Neuron (in vitro differentiated cells): Measurements from ENCODE around the gene ABAT.
A peak's percentile ranks its signal among the peaks of the same experiment; 100 is the strongest.

Experiments used
- H2AFZ ChIP-seq: one replicate; pipeline ENCODE4 v1.6.1; 2013; ENCODE audit warnings: low read depth, mild to moderate bottlenecking, inconsistent platforms, low read length, moderate library complexity
- H3K27me3 ChIP-seq: one replicate; pipeline ENCODE4 v1.6.1; 2013; ENCODE audit warnings: low read length; ENCODE audit not compliant: insufficient read depth
- H3K36me3 ChIP-seq: one replicate; pipeline ENCODE4 v1.6.1; 2013; ENCODE audit warnings: low read length; ENCODE audit not compliant: insufficient read depth
- H3K4me1 ChIP-seq: one replicate; pipeline ENCODE4 v1.6.1; 2013; ENCODE audit warnings: low read length; ENCODE audit not compliant: insufficient read depth
- H3K4me3 ChIP-seq: 2 replicates; pipeline ENCODE4 v1.5.1; 2013; ENCODE audit warnings: mild to moderate bottlenecking, low read length, moderate library complexity
- H3K9me3 ChIP-seq: one replicate; pipeline ENCODE4 v1.6.1; 2013; ENCODE audit warnings: low read length

Gene ABAT

GRCh38 chr16:8718851-8719680 lies 44.6 kb downstream of the ABAT start:
- Histone ChIP-seq H3K4me3 (no peak overlapping the region), H3K27me3 (no peaks in the 10 kb centered on the region), H3K9me3 (peaks cover 7% of the 10 kb centered on the region), H2AFZ (no peak overlapping the region), H3K36me3 (no peaks in the 10 kb centered on the region), H3K4me1 (peaks cover 63% of the 10 kb centered on the region)

DNA sequence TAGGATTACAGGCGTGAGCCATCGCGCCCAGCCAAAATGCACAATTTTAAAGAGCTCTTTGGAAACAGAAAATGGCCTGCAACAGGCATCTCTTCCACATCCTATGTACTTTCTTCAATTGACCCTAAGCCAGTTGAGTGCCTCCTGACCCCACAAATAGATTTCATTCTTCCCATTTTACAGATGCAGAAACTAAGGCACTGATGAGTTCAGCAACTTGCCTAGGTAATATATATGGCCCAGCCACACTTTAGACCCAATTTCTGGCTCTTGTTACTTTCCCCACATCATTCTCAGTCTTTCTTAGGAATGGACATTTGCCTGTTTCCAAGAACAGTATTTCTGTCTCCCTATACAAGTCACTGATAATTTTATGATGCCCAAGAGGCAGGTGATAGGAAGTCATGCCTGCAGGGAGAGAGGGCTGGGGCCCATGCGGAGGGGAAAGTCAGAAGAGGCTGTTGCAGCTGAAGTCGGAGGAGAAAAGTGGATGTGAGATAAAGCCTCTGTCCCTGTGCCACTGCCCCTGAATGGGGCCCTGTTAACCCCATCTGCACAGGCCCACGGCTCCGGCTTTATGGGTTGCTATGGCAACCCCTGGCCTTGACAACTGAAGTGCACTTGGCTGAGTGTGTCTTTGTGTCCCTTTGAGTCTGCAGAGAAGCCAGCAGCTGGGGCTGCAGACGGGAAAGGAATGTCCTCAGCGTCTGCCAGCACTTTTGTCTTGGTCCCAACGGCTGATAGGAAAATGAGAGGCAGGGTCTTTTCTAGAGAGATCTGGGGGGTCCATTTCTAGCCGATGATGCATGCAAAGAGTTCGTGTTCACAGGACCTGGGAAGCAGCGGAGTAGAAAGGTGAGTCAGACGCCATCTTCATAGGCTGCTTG lies 45.9 kb downstream of the ABAT start:
- peaks cover 7% of the 10 kb centered on the region for H3K9me3 ChIP-seq
- H3K27me3 ChIP-seq: no peaks in the 10 kb centered on the region
- peak overlapping the region; percentile 45 for H3K4me3 ChIP-seq
- H3K4me1 ChIP-seq: peaks cover 52% of the 10 kb centered on the region
- H2AFZ ChIP-seq: no peak overlapping the region
- H3K36me3 ChIP-seq: no peaks in the 10 kb centered on the region

DNA sequence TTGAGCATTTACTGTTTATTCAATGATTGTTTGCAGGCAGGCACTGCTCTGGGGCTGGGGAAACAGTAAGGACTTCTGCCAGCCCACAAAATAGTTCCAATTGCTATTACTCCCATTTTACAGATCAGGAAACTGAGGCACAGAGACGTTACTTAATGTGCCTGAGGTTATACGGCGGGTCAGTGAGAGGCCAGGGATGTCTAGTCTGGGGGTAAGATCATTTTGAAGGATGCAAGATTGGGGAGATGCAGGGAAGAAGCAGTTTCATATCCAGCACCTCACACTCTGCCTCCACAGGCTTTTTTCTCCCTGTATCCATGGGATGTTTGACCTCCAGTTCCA lies 46.5 kb downstream of the ABAT start:
- H3K4me3 ChIP-seq: peak overlapping the region; percentile 45
- no peak overlapping the region for H2AFZ ChIP-seq
- H3K27me3 ChIP-seq: no peaks in the 10 kb centered on the region
- peaks cover 52% of the 10 kb centered on the region for H3K4me1 ChIP-seq
- no peaks in the 10 kb centered on the region for H3K36me3 ChIP-seq
- H3K9me3 ChIP-seq: peaks cover 7% of the 10 kb centered on the region

DNA sequence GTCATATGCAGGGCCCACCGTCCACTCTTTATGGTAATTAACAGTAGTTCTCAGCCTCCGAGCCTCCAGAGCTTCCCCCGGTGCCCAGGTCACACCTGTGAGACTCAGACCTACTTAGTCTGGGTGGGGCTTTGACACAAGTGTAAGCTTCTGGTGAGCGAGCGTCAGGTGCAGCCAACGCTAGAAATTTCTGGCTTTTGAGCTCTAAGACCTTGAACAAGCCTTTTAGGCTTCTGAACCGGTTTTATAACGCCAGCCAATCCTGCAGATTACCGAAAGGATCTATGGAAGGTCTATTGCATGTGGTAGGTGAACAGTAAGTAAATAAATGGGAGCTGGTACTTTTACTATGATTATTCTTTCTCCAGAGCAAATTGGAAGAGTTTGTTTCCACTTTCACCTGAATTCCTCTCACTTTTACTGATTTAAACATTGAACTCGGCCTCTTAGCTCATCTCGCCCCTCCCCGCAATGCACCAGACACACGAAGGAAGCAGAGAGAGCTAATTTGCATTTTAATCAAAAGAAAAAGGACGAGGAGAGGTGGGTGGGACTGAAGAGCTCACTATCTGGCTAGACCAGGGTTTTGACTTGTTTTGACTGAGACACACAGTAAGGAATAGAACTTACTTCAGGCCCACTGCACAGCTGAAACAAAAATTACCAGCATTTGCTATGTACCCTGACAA lies 47.1 kb downstream of the ABAT start:
- Histone ChIP-seq H3K4me1 (peaks cover 52% of the 10 kb centered on the region), H3K4me3 (peak overlapping the region; percentile 45), H3K36me3 (no peaks in the 10 kb centered on the region)

GRCh38 chr16:8722025-8722348 lies 47.6 kb downstream of the ABAT start:
- peaks cover 52% of the 10 kb centered on the region for H3K4me1 ChIP-seq
- no peaks in the 10 kb centered on the region for H3K36me3 ChIP-seq
- no peaks in the 10 kb centered on the region for H3K27me3 ChIP-seq
- peaks cover 7% of the 10 kb centered on the region for H3K9me3 ChIP-seq
- H2AFZ ChIP-seq: no peak overlapping the region
- H3K4me3 ChIP-seq: peak overlapping the region; percentile 45

More for the DNA sequence above, 47.1 kb downstream of the ABAT start:
- no peak overlapping the region for H2AFZ ChIP-seq
- no peaks in the 10 kb centered on the region for H3K27me3 ChIP-seq
- peaks cover 7% of the 10 kb centered on the region for H3K9me3 ChIP-seq

DNA sequence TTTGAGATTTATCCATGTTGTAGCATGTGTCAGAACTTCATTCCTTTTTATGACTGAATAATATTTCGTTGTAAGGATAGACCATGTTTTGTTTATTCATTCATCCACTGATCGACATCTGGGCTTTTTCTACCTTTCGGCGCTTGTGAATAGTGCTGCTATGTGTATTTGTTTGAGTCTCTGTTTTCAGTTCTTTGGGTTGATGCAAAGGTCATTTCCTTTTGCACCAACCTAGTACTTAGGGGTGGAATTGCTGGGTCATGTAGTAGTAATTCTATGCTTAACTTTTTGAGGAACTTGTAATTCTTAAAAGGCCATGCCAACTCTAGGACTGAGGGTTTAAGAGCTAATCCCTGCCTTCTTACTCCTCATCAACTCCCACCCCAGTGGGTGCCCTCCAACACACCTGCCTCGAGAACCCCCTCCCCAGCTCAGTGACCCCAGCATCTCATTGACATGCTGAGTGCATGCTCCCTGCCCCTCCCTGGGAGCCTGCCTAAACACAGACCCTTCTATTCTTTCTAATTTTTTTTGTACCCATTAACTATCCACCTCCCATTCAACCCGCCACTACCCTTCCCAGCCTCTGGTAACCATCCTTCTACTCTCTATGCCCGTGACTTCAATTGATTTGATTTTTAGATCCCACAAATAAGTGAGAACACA lies 51.2 kb downstream of the ABAT start:
- Histone ChIP-seq H3K4me3 (no peak overlapping the region), H3K4me1 (peaks cover 26% of the 10 kb centered on the region), H3K27me3 (no peaks in the 10 kb centered on the region), H2AFZ (no peak overlapping the region), H3K9me3 (peaks cover 4% of the 10 kb centered on the region), H3K36me3 (peaks cover 3% of the 10 kb centered on the region)

GRCh38 chr16:8727131-8727806 lies 52.9 kb downstream of the ABAT start:
- Histone ChIP-seq H3K9me3 (peaks cover 4% of the 10 kb centered on the region), H3K27me3 (no peaks in the 10 kb centered on the region), H2AFZ (no peak overlapping the region)

DNA sequence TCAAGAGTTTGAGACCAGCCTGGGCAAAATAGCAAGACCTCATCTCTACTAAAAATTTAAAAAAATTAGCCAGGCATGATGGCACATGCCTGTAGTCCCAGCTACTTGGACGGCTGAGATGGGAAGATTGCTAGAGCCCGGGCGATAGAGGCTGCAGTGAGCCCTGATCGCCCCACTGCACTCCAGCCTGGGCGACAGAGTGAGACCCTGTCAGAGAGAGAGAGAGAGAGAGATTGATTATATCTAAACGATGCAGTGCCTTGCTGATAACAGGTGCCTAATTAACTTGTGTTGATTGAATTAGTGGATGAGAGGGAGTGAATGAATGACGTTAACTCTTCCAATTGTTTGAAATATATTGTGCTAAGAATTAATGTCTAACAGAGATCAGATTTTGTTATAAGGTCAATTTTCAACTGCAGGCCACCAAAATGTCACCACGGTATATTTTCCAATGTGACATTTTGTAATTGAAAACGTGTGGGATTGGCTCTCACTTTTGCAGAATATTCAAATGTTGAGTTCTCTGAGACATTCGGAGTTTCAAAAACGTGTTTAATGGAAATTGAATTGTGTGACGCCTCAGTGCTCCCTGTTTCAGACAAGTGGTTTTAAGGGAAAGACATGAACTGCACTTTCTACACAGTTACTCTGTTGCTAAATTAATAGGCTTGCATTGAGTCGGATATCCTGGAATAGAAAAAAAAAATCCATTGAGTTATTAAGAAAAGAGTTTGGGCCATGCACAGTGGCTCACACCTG lies 53.6 kb downstream of the ABAT start:
- Histone ChIP-seq H2AFZ (no peak overlapping the region), H3K36me3 (peaks cover 8% of the 10 kb centered on the region), H3K4me1 (peaks cover 4% of the 10 kb centered on the region)

More at GRCh38 chr16:8727131-8727806, 52.9 kb downstream of the ABAT start:
- peaks cover 8% of the 10 kb centered on the region for H3K36me3 ChIP-seq
- peaks cover 10% of the 10 kb centered on the region for H3K4me1 ChIP-seq
- H3K4me3 ChIP-seq: no peak overlapping the region

DNA sequence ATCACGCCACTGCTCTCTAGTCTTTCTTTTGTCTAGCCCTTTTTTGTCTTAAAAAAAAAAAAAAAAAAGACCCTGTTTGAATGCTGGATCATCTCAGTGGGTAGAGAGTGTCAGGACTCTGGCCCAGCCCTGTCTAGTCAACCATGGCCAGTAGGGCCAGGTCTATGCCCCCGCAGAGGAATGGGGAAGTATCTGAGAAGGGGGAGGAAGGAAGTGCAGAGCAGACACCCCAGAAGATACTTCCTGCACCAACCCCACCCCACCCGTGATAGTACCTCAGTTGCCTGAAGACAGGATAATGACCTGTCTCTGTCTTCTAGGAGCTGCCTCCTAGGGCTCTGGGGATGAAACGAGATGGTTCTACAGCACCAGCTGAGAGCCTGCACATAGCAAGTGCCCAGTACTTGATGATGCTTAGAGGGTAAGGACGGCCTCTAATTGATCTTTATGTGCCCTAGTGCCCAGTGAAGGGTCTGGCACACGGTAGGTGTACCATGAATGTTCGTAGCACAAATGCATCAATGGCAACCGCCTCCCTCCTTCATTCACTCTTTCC lies 55.4 kb downstream of the ABAT start:
- Histone ChIP-seq H3K36me3 (peaks cover 17% of the 10 kb centered on the region), H3K9me3 (peaks cover 13% of the 10 kb centered on the region), H3K4me3 (no peak overlapping the region), H3K4me1 (no peaks in the 10 kb centered on the region), H3K27me3 (no peaks in the 10 kb centered on the region), H2AFZ (no peak overlapping the region)

More for the DNA sequence above, 53.6 kb downstream of the ABAT start:
- Histone ChIP-seq H3K9me3 (peaks cover 4% of the 10 kb centered on the region), H3K4me3 (no peak overlapping the region), H3K27me3 (no peaks in the 10 kb centered on the region)

- Histone ChIP-seq H3K4me1 (no peaks in the 10 kb centered on the region), H2AFZ (no peak overlapping the region), H3K9me3 (peaks cover 13% of the 10 kb centered on the region)
These were observed 56.0 kb downstream of the ABAT start for GRCh38 chr16:8730335-8730915.

GRCh38 chr16:8733849-8734540 lies 59.6 kb downstream of the ABAT start:
- no peak overlapping the region for H2AFZ ChIP-seq
- H3K27me3 ChIP-seq: no peaks in the 10 kb centered on the region
- no peaks in the 10 kb centered on the region for H3K4me1 ChIP-seq
- peaks cover 15% of the 10 kb centered on the region for H3K9me3 ChIP-seq
- H3K36me3 ChIP-seq: peaks cover 32% of the 10 kb centered on the region
- H3K4me3 ChIP-seq: no peak overlapping the region

More at GRCh38 chr16:8730335-8730915, 56.0 kb downstream of the ABAT start:
- Histone ChIP-seq H3K36me3 (peaks cover 17% of the 10 kb centered on the region), H3K27me3 (no peaks in the 10 kb centered on the region), H3K4me3 (no peak overlapping the region)
